ENCODE results near the gene PDE1A.
"Not testable (repeated sequence)": the region's sequence is repeated elsewhere in the genome, so short reads cannot be mapped to it uniquely, and the experiment has no call there.

The PDE1A gene

DNA sequence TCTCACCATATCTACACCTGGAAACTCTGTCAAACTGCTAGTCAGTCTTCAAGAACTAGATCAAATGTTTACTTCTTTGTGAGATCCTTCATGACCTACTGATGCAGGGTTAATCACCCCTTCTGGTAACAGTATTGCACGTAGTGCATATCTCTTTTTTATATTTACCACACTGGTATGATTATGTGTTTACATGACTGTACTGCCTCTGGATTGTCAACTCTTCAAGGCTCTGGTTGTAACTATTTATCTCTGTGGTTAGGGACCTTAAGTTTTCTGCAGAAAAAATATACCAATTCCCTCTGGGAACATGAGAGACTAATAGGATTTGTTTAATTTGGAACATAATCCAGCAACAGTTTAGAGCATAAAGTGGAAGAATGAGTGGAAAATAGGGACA lies 135.5 kb downstream of the PDE1A start:
- Mint-ChIP-seq H3K27me3 (no peaks in the 10 kb centered on the region), H3K36me3 (no peaks in the 10 kb centered on the region), H3K27ac (no peak overlapping the region), H3K9me3 (no peaks in the 10 kb centered on the region), H3K4me3 (no peak overlapping the region), H3K4me1 (no peaks in the 10 kb centered on the region)

DNA sequence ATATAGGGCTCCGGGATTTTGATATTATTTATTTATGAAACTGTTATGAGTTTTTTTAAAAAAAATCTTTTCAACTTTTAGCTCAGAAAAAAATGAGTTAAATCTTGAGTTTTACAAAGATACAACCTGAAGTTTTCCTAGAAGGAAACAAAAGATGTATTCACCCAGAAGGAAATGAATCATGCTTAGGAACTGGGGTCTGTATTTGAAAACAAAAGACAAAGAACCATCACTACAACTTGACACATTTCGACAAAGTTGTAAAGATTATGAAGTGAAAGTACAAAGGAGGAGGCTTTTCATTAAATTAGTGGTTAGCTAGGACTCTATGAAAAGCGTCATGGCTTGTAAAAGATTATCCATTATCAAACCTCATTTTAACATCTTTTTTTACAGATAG lies 143.3 kb downstream of the PDE1A start:
- H3K4me3 Mint-ChIP-seq, result no peak overlapping the region
- H3K27ac Mint-ChIP-seq, result no peak overlapping the region
- H3K9me3 Mint-ChIP-seq, result no peaks in the 10 kb centered on the region
- H3K4me1 Mint-ChIP-seq, result no peaks in the 10 kb centered on the region
- H3K27me3 Mint-ChIP-seq, result no peaks in the 10 kb centered on the region
- no peaks in the 10 kb centered on the region for H3K36me3 Mint-ChIP-seq

DNA sequence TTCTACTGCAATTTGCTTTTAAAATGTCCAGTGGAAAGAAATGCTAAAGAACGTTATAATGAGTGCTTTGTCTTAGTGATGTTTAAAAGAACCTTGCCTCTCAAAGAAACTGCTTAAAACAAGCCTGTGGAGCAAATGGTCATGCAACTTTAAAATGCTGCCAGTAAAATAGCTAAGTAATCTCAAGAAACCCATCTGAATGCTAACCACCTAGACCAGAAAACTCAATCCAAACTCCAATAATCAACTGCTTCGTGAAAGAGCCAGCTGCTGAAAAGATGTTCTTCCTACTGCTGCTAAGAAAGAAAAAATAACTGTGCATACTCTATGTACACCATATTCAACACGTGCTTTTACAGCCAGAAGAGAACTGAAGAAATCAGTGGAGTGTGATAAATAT lies 145.6 kb downstream of the PDE1A start:
- Mint-ChIP-seq H3K27me3 (no peaks in the 10 kb centered on the region), H3K27ac (no peak overlapping the region), H3K4me3 (no peak overlapping the region), H3K4me1 (no peaks in the 10 kb centered on the region), H3K9me3 (peaks cover 7% of the 10 kb centered on the region), H3K36me3 (no peaks in the 10 kb centered on the region)

- H3K36me3 Mint-ChIP-seq, result no peaks in the 10 kb centered on the region
- H3K4me3 Mint-ChIP-seq, result no peak overlapping the region
- peaks cover 15% of the 10 kb centered on the region for H3K9me3 Mint-ChIP-seq
- no peak overlapping the region for H3K27ac Mint-ChIP-seq
- no peaks in the 10 kb centered on the region for H3K27me3 Mint-ChIP-seq
- H3K4me1 Mint-ChIP-seq, result no peaks in the 10 kb centered on the region
These were observed 146.7 kb downstream of the PDE1A start for GRCh38 chr2:182280118-182280517.

- H3K4me3 Mint-ChIP-seq, H3K27me3 Mint-ChIP-seq, H3K4me1 Mint-ChIP-seq, H3K27ac Mint-ChIP-seq, H3K36me3 Mint-ChIP-seq: not testable (repeated sequence)
- peaks cover 22% of the 10 kb centered on the region for H3K9me3 Mint-ChIP-seq
These were observed 150.2 kb downstream of the PDE1A start for GRCh38 chr2:182276662-182277061.

- Mint-ChIP-seq H3K36me3 (no peaks in the 10 kb centered on the region), H3K4me1 (no peaks in the 10 kb centered on the region), H3K4me3 (no peak overlapping the region), H3K27me3 (peaks cover 1% of the 10 kb centered on the region), H3K27ac (no peak overlapping the region), H3K9me3 (no peaks in the 10 kb centered on the region)
These were observed 158.9 kb downstream of the PDE1A start for GRCh38 chr2:182267971-182268370.

DNA sequence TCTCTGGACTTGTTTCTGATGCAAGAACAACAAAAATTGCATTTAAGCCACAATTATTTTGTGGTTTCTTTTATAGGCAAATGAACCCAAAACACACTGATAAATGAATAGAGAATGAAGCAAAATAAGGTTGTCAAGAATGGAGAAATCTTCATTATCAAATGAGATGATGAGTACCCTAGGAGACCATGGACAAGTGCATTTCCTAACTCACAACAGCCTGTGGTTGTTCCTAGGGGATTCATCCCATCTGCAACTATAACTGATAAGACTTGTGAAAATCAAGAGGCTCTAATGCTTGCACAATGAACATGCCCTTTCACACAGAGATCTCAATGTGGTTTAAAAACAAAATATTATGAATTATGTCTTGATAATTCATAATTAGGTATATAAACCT lies 159.9 kb downstream of the PDE1A start:
- Mint-ChIP-seq H3K9me3 (no peaks in the 10 kb centered on the region), H3K27ac (no peak overlapping the region)

DNA sequence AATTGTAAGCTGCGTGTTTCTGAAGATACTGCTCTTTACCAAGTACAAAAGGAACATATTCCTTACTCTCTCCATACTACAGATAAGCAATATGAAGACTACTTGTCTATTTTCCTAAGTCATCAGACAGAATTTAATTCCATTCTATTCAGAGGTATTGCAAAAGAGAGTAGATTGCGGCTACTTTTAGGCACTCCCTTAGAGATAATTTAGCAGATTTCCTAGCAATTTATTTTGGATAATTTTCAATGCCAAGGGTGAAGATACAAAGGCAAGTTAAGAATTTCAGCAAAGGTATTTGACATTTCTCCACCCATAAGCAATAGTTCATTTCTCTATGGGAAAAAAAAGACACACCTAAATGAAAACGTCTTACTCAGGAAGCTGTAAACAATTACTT lies 161.1 kb downstream of the PDE1A start:
- Mint-ChIP-seq H3K27me3 (peaks cover 1% of the 10 kb centered on the region), H3K9me3 (no peaks in the 10 kb centered on the region), H3K4me1 (no peaks in the 10 kb centered on the region), H3K36me3 (no peaks in the 10 kb centered on the region), H3K4me3 (no peak overlapping the region), H3K27ac (no peak overlapping the region)

More for the DNA sequence above, 159.9 kb downstream of the PDE1A start:
- H3K4me1 Mint-ChIP-seq, result no peaks in the 10 kb centered on the region
- peaks cover 1% of the 10 kb centered on the region for H3K27me3 Mint-ChIP-seq
- H3K4me3 Mint-ChIP-seq, result no peak overlapping the region
- no peaks in the 10 kb centered on the region for H3K36me3 Mint-ChIP-seq

GRCh38 chr2:182261860-182262387 lies 164.9 kb downstream of the PDE1A start:
- H3K4me1 Mint-ChIP-seq, result no peaks in the 10 kb centered on the region
- H3K4me3 Mint-ChIP-seq, result no peak overlapping the region
- peaks cover 1% of the 10 kb centered on the region for H3K27me3 Mint-ChIP-seq
- H3K36me3 Mint-ChIP-seq, result no peaks in the 10 kb centered on the region
- H3K9me3 Mint-ChIP-seq, result no peaks in the 10 kb centered on the region
- H3K27ac Mint-ChIP-seq, result no peak overlapping the region

GRCh38 chr2:182259629-182260150 lies 167.1 kb downstream of the PDE1A start:
- Mint-ChIP-seq H3K4me3 (no peak overlapping the region), H3K9me3 (no peaks in the 10 kb centered on the region), H3K27ac (no peak overlapping the region), H3K4me1 (no peaks in the 10 kb centered on the region), H3K36me3 (no peaks in the 10 kb centered on the region), H3K27me3 (peaks cover 1% of the 10 kb centered on the region)

GRCh38 chr2:182252534-182252933 lies 174.3 kb downstream of the PDE1A start:
- H3K4me1 Mint-ChIP-seq, result no peaks in the 10 kb centered on the region
- H3K4me3 Mint-ChIP-seq, result no peak overlapping the region
- H3K27me3 Mint-ChIP-seq, result no peaks in the 10 kb centered on the region
- no peaks in the 10 kb centered on the region for H3K9me3 Mint-ChIP-seq
- H3K36me3 Mint-ChIP-seq, result no peaks in the 10 kb centered on the region
- no peak overlapping the region for H3K27ac Mint-ChIP-seq

DNA sequence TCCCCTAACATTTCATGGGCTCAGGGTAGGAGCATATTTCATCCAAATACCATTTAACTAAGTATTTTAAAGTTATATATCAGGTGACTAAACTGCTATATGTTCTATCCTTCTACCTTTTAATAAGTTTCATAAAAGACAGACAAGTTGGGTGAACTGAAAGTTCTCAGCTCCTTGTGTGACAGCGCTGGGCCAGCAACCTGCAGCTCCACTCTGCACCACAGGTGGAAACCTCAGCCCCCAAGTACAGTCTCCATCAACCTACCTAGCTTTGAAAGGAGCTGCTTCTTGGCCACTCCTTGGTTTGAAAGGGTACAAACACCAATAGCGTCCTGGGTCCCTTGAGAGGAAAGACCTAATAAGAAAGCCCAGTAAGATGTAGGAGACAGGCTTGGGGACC lies 177.9 kb downstream of the PDE1A start:
- Mint-ChIP-seq H3K27me3 (no peaks in the 10 kb centered on the region), H3K27ac (no peak overlapping the region), H3K4me3 (no peak overlapping the region), H3K36me3 (no peaks in the 10 kb centered on the region), H3K9me3 (no peaks in the 10 kb centered on the region), H3K4me1 (no peaks in the 10 kb centered on the region)

- no peak overlapping the region for H3K27ac Mint-ChIP-seq
- H3K4me3 Mint-ChIP-seq, result no peak overlapping the region
- no peaks in the 10 kb centered on the region for H3K27me3 Mint-ChIP-seq
- no peaks in the 10 kb centered on the region for H3K4me1 Mint-ChIP-seq
- no peaks in the 10 kb centered on the region for H3K9me3 Mint-ChIP-seq
- H3K36me3 Mint-ChIP-seq, result no peaks in the 10 kb centered on the region
These were observed 178.5 kb downstream of the PDE1A start for GRCh38 chr2:182248362-182248761.

GRCh38 chr2:182247831-182248230 lies 179.0 kb downstream of the PDE1A start:
- Mint-ChIP-seq H3K27me3 (no peaks in the 10 kb centered on the region), H3K4me3 (no peak overlapping the region), H3K27ac (no peak overlapping the region), H3K36me3 (no peaks in the 10 kb centered on the region), H3K4me1 (no peaks in the 10 kb centered on the region), H3K9me3 (no peaks in the 10 kb centered on the region)

- Mint-ChIP-seq H3K36me3 (no peaks in the 10 kb centered on the region), H3K4me3 (no peak overlapping the region), H3K27me3 (no peaks in the 10 kb centered on the region), H3K9me3 (no peaks in the 10 kb centered on the region), H3K4me1 (no peaks in the 10 kb centered on the region), H3K27ac (no peak overlapping the region)
These were observed 180.9 kb downstream of the PDE1A start for GRCh38 chr2:182245963-182246362.

GRCh38 chr2:182242609-182243008 lies 184.2 kb downstream of the PDE1A start:
- Mint-ChIP-seq H3K27ac (no peak overlapping the region), H3K36me3 (no peaks in the 10 kb centered on the region), H3K4me1 (no peaks in the 10 kb centered on the region), H3K9me3 (no peaks in the 10 kb centered on the region), H3K27me3 (no peaks in the 10 kb centered on the region), H3K4me3 (no peak overlapping the region)

DNA sequence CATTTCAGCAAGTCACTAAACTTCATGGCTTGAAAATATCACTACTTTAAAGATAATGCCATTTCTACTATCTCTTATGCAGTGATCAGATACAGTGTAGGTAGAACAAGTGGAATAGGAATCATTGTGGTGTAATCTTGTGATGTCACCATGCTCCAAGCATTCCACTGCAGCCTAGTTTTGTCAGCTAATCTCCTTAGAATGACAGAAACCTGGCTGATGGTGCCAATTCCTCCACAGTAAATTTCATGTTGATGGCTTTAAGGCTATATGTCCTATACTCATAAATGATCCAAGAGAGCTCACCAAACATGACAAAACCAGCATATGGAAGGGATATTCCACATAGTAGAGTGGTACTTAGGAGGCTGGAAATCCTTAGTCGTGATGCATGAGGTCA lies 184.9 kb downstream of the PDE1A start:
- no peaks in the 10 kb centered on the region for H3K4me1 Mint-ChIP-seq
- no peak overlapping the region for H3K27ac Mint-ChIP-seq
- no peak overlapping the region for H3K4me3 Mint-ChIP-seq
- H3K9me3 Mint-ChIP-seq, result no peaks in the 10 kb centered on the region
- H3K36me3 Mint-ChIP-seq, result no peaks in the 10 kb centered on the region
- no peaks in the 10 kb centered on the region for H3K27me3 Mint-ChIP-seq

Data from activated naive CD4-positive, alpha-beta T cell treated with anti-CD3 and anti-CD28 coated beads, Interleukin-2, amount 50 U/mL, for 24 hours (primary cell).